Measurements from ENCODE around the gene TTC9C. TPM values are rescaled to one million over a fixed set of nuclear protein-coding genes. Genes with fewer than 3 reads are reported as not detected.

Gene TTC9C
- total and polyA plus RNA-seq, 2 of the 13 experiments (the other 11 are each of a cell fraction or from before 2014, with no cell fraction given), result 28.0 to 36.4 TPM

- ATAC-seq (peak; percentile 93), FAIRE-seq (peak; percentile 94), DNase-seq (ENCODE audit: low spot score) (peak; percentile 97)
- Histone ChIP-seq H3K36me3 (replicated peaks in 1 of 2; ENCODE audit: control insufficient read depth in 1 of 2, insufficient read depth in 2 of 2, low read length in 2 of 2) (peaks cover 6 to 16% of the 10 kb centered on the region in 2 experiments), H3K9ac (ENCODE audit: insufficient read depth, low read depth, low read length) (peak within 1 kb of the TSS; percentile 76), H3K9me3 (ENCODE audit: low read length) (no peaks in the 10 kb centered on the region), H3K27ac (ENCODE audit: extremely low read length, insufficient read depth, low read length) (peak within 1 kb of the TSS; percentile 92), H3K27me3 (ENCODE audit: control insufficient read depth in 1 of 2, insufficient read depth in 2 of 2, low read length in 2 of 2) (no peaks in the 10 kb centered on the region; a peak in 1 of 5 replicates), H4K20me1 (ENCODE audit: insufficient read depth, low read length) (no peaks in the 10 kb centered on the region), H3K4me2 (ENCODE audit: low read depth, low read length) (peak within 1 kb of the TSS; percentile 95), H3K4me1 (ENCODE audit: insufficient read depth, low read length) (peaks cover 23% of the 10 kb centered on the region), H3K4me3 (replicated peaks in 1 of 3; ENCODE audit: insufficient read depth in 1 of 3, low read depth in 2 of 3, low read length in 3 of 3) (peak within 1 kb of the TSS; percentile 64 to 78 (median 65)), H2AFZ (ENCODE audit: low read length) (peak within 1 kb of the TSS; percentile 84), H3K79me2 (ENCODE audit: insufficient read depth, low read length) (peaks cover 10% of the 10 kb centered on the region)
- CTCF ChIA-PET (ENCODE audit: low intra/inter-chr PET ratio, low total read pairs), result no interaction called here
- intact Hi-C loops (cut with micrococcal nuclease; ENCODE audit: unreplicated experiment) (no loop called here), in situ Hi-C loops (cut with HindIII; ENCODE audit: extremely low pct_ligation_motif_present, low pct_unique_long_range_greater_than_20kb) (no loop called here)
- 5% methylated on average over 11 of the region's 60 CpGs for WGBS (ENCODE audit: low lambda C conversion rate)
- POLR2A ChIA-PET, result interaction anchor here (0.7 to 4.9 kb wide), 23 partner anchors 9 to 180 kb away, joined by 3 to 68 read pairs (median 6); partner anchors contain the start of genes BSCL2, C11orf98, CSKMT and HNRNPUL2
- TSS peak; percentile 64 for BruUV-seq (replicated peaks)
- TF ChIP-seq ZNF142 (CRISPR knock-in tag; IDR thresholded peaks at IDR 0.05), result 0 out of 2 replicates have a peak, but pooled peaks have one; percentile 20
- TF ChIP-seq CHCHD3 (CRISPR knock-in tag; IDR thresholded peaks at IDR 0.05), result no peak
- no peak for TF ChIP-seq PAF1 (CRISPR knock-in tag; IDR thresholded peaks at IDR 0.05)
- no peak for TF ChIP-seq ZBTB10 (CRISPR knock-in tag; IDR thresholded peaks at IDR 0.05; ENCODE audit: borderline replicate concordance)
- no peak for TF ChIP-seq HOXA5 (CRISPR knock-in tag; IDR thresholded peaks at IDR 0.05)
- no peak for TF ChIP-seq SIX1 (CRISPR knock-in tag; IDR thresholded peaks at IDR 0.05; ENCODE audit: borderline replicate concordance)
- peak; percentile 60 for TF ChIP-seq HNRNPK (IDR thresholded peaks at IDR 0.05; ENCODE audit: low read depth, low read length, poor library complexity, severe bottlenecking)
- no peak; the same call in 1 of the 2 replicates for TF ChIP-seq SIX4 (CRISPR knock-in tag; IDR thresholded peaks at IDR 0.05)
- no peak for TF ChIP-seq FIP1L1 (IDR thresholded peaks at IDR 0.05; ENCODE audit: borderline replicate concordance, insufficient read depth, low read depth, low read length)
- peak; percentile 48; the same call in 1 of the 2 replicates for TF ChIP-seq ZNF788 (CRISPR knock-in tag; IDR thresholded peaks at IDR 0.05; ENCODE audit: borderline replicate concordance)
- no peak for TF ChIP-seq NFATC3 (CRISPR knock-in tag; IDR thresholded peaks at IDR 0.05)
- TF ChIP-seq SMC3 (IDR thresholded peaks at IDR 0.05; ENCODE audit: low read length), result no peak
- TF ChIP-seq KMT2B (CRISPR knock-in tag; IDR thresholded peaks at IDR 0.05), result peak; percentile 65; the same call in 1 of the 2 replicates
- no peak for TF ChIP-seq HHEX (CRISPR knock-in tag; IDR thresholded peaks at IDR 0.05)
These were observed 43.1 kb downstream of the TTC9C start, which contains the start of gene TAF6L for GRCh38 chr11:62771144-62772021. TAF6L (plus strand) TSS chr11:62771396; CDS start chr11:62775784, 4,388 bp downstream.
